NCI-H1417 treated with DMSO at 0.1 percent for 48 hours (cell line): Measurements from ENCODE around the gene ST13.
"Not testable (repeated sequence)": the region's sequence is repeated elsewhere in the genome, so short reads cannot be mapped to it uniquely, and the experiment has no call there.

Source experiments
- DNase-seq: peaks from one replicate; lab custom pipeline; 2025; lab: John Stamatoyannopoulos, UW

The ST13 gene

GRCh38 chr22:40856513-40857308 is at the start of gene ST13, which contains the start of gene XPNPEP3:
Gene ST13 (minus strand): TSS chr22:40856639. CDS start chr22:40856540, 99 bp downstream.
Gene XPNPEP3 (plus strand): TSS chr22:40857148. CDS start chr22:40857182, 34 bp downstream.
- DNase-seq, result peak; percentile 82

GRCh38 chr22:40904101-40904500 is 47.7 kb upstream of the ST13 start:
- DNase-seq, result no peak

GRCh38 chr22:40898850-40899357 is 42.5 kb upstream of the ST13 start:
- no peak for DNase-seq

- DNase-seq, result no peak
Observed at GRCh38 chr22:40894417-40894816, 38.0 kb upstream of the ST13 start.

DNA sequence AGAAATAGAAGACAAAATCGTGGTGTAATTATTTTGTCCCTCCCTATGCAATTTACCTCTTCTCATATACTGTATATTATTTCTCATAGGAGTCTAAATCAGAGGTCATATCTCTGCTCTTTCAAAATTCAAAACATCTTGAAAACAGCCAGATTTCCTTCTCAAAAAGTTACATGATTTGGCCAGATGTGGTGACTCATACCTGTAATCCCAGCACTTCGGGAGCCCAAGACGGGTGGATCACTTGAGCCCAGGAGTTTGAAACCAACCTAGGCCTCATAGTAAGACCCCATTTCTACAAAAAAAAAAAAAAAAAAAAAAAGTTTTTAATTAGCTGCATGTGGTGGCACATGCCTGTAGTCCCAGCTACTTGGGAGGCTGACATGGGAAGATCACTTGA is 34.4 kb upstream of the ST13 start:
- DNase-seq, result no peak

DNA sequence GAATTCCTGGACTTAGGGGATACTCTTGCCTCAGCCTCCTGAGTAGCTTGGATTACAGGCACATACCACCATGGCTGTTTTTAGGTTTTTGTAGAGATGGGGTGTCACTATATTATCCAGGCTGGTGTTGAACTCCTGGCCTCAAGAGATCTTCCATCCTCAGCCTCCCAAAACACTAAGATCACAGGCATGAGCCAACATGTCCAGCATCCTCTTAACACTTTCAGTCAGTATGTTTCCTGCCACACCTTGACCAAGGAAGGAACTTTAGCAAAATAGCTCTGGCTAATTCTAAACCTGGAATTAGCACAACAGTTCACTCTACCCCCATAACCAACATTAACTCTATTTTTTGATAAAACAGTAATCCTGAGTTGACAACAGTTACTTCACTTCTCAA is 32.7 kb upstream of the ST13 start:
- DNase-seq, result no peak

DNA sequence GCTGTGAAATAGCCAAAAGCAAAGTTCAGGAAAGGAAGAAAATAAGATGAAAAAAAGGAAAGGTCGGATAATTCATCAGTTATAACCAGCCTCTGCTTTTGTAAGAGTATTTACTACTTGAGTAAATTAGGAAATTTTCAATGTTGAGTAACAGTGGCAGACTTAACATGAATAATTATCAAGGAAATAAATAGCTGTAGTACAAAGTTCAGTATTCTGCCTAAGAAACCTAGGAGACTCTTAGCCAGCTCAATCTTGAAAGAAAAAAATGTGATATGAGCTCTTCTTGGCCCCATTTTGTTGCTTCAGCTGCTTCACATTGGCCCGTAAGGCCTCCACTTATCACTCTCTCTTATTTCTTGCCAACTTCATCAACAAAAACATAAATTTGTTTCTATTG is 22.5 kb upstream of the ST13 start:
- no peak for DNase-seq

GRCh38 chr22:40877488-40877887 is 21.0 kb upstream of the ST13 start:
- no peak for DNase-seq

DNA sequence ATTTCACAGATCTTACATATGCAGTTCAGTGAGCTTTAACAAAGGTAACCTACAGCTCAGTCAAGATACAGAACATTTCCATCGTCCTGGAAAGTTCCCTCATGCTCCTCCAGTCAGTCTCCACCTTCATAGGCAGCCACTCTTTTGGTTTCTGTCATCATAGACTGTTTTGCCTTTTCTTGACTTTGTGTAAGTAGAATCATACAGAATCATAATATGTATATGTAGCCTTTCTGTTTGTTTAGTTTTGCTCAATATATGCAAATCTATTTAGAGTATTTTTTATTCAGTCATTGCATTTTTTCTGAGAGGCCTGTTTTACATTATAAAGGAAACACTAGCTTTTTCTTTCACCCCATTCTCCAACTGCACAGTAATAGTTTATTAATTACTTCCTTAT is 20.5 kb upstream of the ST13 start:
- DNase-seq, result no peak

GRCh38 chr22:40875111-40875510 is 18.7 kb upstream of the ST13 start:
- no peak for DNase-seq

- no peak for DNase-seq
Observed at GRCh38 chr22:40874016-40874415, 17.6 kb upstream of the ST13 start.

- not testable (repeated sequence) for DNase-seq
Observed at GRCh38 chr22:40868379-40868778, 11.9 kb upstream of the ST13 start.

- DNase-seq, result no peak
Observed at GRCh38 chr22:40867109-40867508, 10.7 kb upstream of the ST13 start.

- DNase-seq, result no peak
Observed at GRCh38 chr22:40862537-40862936, 6.1 kb upstream of the ST13 start.

DNA sequence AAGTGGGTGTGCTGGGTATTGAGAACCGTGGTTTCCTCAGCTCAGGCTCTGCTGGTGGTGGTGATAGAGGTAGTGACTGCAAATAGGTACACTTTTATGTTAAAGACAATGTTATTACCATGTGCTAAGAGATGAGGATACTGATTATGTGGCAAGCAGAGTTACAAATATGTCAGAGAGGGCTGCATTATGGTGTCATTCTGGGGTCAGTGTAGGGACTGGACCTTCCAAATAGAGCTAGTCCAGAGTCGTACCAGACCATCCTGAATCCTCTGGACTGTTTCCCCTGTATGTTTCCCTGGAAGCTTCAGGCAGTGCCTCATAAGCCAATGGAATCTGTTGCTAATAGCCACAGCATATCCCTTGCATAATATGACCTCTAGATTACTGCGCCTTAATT is 5.6 kb upstream of the ST13 start, which contains the start of gene DNAJB7:
Gene DNAJB7 (minus strand): TSS at position 101 of the 400 bp plus-strand sequence. CDS start 119 bp downstream, outside the sequence.
- no peak for DNase-seq

- no peak for DNase-seq
Observed at GRCh38 chr22:40857309-40857855, 943 bp upstream of the ST13 start.

DNA sequence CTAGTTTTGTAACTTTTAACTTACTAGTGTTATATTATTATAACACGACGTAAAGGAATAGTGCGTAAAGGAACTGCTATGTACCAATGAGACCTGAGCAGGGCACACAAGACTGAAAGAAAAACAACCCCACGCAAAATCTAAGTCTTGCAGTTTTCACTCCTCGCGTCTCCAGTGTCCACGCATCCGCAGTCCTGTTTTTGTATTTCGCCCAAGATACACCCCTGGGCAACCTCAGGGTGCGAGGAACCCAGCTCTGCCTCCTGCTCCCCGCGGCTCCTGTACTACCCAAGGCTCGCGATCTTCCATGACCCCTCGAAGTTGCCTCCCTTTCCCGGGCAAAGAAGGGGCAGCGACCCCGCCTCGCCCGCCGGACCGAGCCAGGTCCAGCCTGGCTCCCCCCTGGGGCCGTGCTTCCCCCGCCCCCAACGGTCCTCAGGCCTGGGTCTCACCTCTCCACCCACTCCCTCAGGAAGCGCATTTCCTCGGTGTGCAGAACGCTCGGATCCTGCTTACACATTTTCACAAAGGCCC is 393 bp downstream of the ST13 start:
- no peak for DNase-seq

DNA sequence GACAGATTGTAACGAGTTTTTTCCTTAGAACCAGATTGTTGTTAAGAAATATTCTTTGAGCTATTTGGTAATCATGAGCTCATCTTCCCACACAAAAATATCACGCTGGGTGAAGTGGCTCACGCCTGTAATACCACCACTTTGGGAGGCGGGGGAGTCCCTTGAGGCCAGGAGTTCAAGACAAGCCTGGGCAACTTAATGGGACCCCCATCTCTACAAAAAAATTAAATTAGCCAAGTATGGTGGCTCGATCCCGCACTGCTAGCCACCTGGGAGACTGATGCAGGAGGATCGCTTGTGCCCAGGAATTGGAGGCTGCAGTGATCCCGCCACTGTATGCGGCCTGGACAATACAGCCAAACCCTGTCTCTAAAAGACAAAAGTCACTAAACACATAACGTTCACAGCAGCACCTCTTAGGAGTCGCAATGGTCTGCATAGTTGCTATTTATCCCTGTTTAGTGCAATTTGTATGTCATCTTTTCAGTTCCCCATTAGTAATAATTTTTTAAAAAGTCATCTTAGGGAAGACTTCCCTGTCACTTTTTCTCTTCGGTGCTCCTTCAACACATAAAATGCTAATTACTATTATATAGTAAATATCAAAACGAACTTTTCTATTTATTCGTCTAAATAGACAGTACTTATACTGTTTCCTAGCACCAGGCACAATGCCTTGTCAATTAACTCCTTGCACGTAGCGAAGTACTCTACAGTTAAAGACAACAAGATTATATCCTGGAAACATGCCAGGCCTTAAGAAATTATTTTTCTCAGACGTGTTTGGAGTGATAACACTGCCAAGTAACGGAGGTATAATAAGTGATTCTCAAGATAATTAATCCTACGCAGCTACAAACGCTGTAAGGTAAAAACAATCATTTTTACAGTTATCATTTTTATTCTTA is 1.1 kb downstream of the ST13 start:
- DNase-seq, result no peak

DNA sequence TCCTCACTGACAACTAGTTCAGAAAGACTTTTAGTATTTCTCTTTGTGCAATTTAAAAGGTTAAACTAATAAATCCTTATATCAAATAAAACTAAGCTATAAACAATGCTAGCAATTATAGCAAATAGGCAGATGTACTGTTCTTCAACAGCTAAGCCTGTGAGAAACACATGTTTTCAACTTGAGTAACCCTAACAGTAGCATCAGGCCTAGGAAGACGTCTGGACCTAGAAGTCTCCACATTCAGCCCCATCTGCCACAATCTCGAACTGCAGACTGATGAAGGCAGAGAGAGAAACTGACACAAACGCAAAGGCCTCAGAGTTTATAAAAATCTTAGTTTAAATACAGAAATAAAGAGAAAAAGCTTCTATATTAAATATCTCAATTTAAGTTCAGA is 2.5 kb downstream of the ST13 start:
- DNase-seq, result no peak

DNA sequence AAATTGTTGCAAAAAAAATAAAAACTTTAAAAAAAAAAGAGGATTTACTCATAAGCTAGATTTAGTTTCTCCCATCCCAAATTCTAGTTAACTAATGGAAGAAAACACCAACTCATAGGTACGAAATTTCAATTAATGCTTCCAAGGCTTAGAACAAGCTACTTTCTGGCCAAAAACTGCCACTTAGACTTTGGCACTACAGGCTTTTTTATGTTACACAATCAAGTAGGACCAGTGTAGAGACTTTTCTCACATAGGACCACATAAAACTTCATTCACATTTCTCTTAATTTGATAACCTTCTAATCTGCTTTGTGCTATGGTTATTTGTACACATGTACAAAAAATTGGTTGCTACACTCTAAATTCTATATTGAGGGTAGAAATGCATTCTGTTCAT is 3.1 kb downstream of the ST13 start:
- no peak for DNase-seq

DNA sequence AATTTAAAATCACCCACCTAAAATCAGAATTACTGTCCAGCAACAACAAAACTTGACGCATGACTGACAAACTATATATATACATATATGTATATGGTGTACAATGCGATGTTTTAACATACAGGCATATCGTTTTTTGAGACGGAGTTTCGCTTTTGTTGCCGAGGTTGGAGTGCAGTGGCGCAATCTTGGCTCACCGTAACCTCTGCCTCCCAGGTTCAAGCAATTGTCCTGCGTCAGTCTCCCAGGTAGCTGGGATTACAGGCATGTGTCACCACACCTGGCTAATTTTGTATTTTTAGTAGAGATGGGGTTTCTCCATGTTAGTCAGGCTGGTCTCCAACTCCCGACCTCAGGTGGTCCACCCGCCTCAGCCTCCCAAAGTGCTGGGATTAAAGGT is 10.6 kb downstream of the ST13 start:
- DNase-seq, result not testable (repeated sequence)

GRCh38 chr22:40844951-40845350 is 11.5 kb downstream of the ST13 start:
- no peak for DNase-seq
